Prostate gland (tissue), 2 donors: ENCODE measurements around the gene GMDS.

Experiments used
- POLR2A ChIP-seq: fragments of 450-650 bp; IDR thresholded peaks from one replicate; pipeline ENCODE4 v1.6.1; 2016; ENCODE audit warnings: antibody characterized with exemption, mild to moderate bottlenecking
- POLR2AphosphoS5 ChIP-seq: sonication (generic); formaldehyde crosslinking; IDR thresholded peaks from one replicate; pipeline ENCODE4 v1.6.1; 2017; ENCODE audit warnings: antibody characterized with exemption
- TF ChIP-seq, protein P1 (sequence below), 4 experiments: fragments of 200-600 bp in 2 of 4; fragments of 450-650 bp in 2 of 4; sonication (generic) in 2 of 4; IDR thresholded peaks; 1 replicate in 3 of 4; 2 replicates in 1 of 4; pipeline ENCODE4 v1.5.1; 2016 to 2019; ENCODE audit warnings: antibody characterized with exemption in 4 of 4, mild to moderate bottlenecking in 2 of 4, moderate library complexity in 2 of 4

DNA sequence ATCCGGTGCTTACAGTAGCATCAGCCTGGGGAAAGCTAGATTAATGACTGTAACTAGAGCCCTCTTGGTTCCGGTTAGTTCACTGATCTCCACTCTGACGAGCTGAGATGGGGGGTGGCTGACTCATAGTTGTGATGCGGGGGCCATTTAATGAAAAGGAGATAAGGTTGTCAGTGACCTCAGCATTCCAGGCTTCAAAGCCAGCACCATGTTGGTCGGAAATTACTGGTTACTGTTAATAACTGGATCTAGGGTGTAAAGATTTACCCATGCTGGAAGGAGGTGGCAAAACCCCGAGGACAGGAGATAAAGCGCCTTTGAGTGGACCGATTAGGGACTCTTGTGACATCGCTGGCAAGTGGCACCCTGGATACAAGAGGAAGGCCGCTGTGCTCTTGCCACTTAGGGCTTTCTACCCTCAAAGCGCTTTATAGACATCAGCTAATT, 614.6 kb downstream of the GMDS start:
- TF ChIP-seq, protein P1, sequence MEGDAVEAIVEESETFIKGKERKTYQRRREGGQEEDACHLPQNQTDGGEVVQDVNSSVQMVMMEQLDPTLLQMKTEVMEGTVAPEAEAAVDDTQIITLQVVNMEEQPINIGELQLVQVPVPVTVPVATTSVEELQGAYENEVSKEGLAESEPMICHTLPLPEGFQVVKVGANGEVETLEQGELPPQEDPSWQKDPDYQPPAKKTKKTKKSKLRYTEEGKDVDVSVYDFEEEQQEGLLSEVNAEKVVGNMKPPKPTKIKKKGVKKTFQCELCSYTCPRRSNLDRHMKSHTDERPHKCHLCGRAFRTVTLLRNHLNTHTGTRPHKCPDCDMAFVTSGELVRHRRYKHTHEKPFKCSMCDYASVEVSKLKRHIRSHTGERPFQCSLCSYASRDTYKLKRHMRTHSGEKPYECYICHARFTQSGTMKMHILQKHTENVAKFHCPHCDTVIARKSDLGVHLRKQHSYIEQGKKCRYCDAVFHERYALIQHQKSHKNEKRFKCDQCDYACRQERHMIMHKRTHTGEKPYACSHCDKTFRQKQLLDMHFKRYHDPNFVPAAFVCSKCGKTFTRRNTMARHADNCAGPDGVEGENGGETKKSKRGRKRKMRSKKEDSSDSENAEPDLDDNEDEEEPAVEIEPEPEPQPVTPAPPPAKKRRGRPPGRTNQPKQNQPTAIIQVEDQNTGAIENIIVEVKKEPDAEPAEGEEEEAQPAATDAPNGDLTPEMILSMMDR (IDR thresholded peaks at IDR 0.05), result no peak
- TF ChIP-seq POLR2A (no peak), POLR2AphosphoS5 (no peak)
